Type B pancreatic cell (in vitro differentiated cells): ENCODE data around the gene ADAM22. TPM values are rescaled to one million over a fixed set of nuclear protein-coding genes. Genes with fewer than 3 reads are reported as not detected.
A peak's percentile ranks its signal among the peaks of the same experiment; 100 is the strongest.

Experiments used
- DNase-seq: peaks from one replicate; pipeline ENCODE4 v3.0.0; 2021; ENCODE audit warnings: mixed read lengths; ENCODE audit not compliant: unreplicated experiment; ENCODE audit errors: extremely low spot score
- H3K27ac Mint-ChIP-seq: 2 replicates; pipeline ENCODE4 v1.8.0; 2021; ENCODE audit warnings: mild to moderate bottlenecking, mixed read lengths
- H3K27me3 Mint-ChIP-seq: 2 replicates; pipeline ENCODE4 v1.8.0; 2021; ENCODE audit warnings: mixed read lengths
- H3K36me3 Mint-ChIP-seq: 2 replicates; pipeline ENCODE4 v1.8.0; 2021; ENCODE audit warnings: mixed read lengths
- H3K4me1 Mint-ChIP-seq: one replicate; pipeline ENCODE4 v1.8.0; 2021; ENCODE audit warnings: mixed read lengths; ENCODE audit not compliant: unreplicated experiment
- H3K4me3 Mint-ChIP-seq: 2 replicates; pipeline ENCODE4 v1.8.0; 2021; ENCODE audit warnings: mild to moderate bottlenecking, mixed read lengths
- H3K9me3 Mint-ChIP-seq: 2 replicates; pipeline ENCODE4 v1.8.0; 2021; ENCODE audit warnings: mixed read lengths
- total RNA-seq: library from RNA; stranded (reverse); gene quantifications from 2 replicates; pipeline ENCODE4 v1.2.1, GENCODE V29; 2021; ENCODE audit warnings: low replicate concordance
- TF ChIP-seq, protein P1 (sequence below): fragments of 200-600 bp; sonication (generic); conservative IDR thresholded peaks from 2 replicates; pipeline ENCODE4 v1.5.0; 2021; ENCODE audit warnings: antibody characterized with exemption, mild to moderate bottlenecking

ADAM22 gene
- total RNA-seq, 1 donor from 2014 or later: 8.1 TPM

DNA sequence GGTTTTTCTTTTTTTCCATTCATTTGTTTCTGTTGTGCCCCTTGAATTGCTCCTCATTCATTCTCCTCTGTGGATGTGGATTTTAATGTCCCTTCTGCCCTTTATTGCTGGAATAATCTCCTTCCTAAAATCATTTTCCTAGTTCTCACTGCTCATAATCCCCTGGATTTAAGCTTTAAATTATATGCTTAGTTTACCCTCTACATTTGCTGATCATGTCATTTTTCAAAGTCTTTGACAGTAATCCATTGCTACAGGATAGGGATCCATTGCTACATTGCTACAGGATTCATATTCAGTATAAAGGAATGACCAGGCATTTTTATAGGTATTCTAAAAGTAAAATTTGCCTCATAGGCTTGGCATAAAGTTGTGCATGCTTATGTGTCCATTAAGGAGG, 14.3 kb downstream of the ADAM22 start:
- H3K9me3 Mint-ChIP-seq: no peaks in the 10 kb centered on the region
- no peaks in the 10 kb centered on the region for H3K4me1 Mint-ChIP-seq
- H3K27me3 Mint-ChIP-seq: no peaks in the 10 kb centered on the region
- DNase-seq: no peak
- H3K27ac Mint-ChIP-seq: no peak overlapping the region
- TF ChIP-seq, protein P1, sequence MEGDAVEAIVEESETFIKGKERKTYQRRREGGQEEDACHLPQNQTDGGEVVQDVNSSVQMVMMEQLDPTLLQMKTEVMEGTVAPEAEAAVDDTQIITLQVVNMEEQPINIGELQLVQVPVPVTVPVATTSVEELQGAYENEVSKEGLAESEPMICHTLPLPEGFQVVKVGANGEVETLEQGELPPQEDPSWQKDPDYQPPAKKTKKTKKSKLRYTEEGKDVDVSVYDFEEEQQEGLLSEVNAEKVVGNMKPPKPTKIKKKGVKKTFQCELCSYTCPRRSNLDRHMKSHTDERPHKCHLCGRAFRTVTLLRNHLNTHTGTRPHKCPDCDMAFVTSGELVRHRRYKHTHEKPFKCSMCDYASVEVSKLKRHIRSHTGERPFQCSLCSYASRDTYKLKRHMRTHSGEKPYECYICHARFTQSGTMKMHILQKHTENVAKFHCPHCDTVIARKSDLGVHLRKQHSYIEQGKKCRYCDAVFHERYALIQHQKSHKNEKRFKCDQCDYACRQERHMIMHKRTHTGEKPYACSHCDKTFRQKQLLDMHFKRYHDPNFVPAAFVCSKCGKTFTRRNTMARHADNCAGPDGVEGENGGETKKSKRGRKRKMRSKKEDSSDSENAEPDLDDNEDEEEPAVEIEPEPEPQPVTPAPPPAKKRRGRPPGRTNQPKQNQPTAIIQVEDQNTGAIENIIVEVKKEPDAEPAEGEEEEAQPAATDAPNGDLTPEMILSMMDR: no peak
- no peak overlapping the region for H3K4me3 Mint-ChIP-seq
- no peaks in the 10 kb centered on the region for H3K36me3 Mint-ChIP-seq

DNA sequence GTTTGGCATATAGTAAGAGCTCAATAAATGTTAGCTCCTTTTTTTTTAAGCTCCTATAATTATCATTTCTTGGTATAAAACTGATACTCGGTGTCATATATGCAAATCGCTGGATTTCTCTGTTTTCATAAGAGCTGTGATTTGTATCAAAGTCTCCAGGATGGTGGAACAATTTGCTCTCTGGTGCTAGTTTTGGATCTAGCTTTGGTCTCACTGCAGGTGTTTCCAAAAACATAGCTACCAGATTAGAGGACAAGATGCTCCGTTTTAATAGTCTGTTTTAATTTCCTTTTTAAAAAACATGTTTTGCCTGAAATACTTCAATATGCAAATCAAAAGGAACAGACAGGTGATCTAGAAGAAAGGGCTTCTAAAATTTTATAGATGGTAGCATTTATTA, 25.3 kb downstream of the ADAM22 start:
- TF ChIP-seq, protein P1: no peak
- Mint-ChIP-seq H3K4me1 (no peaks in the 10 kb centered on the region), H3K27ac (no peak overlapping the region), H3K27me3 (no peaks in the 10 kb centered on the region), H3K36me3 (no peaks in the 10 kb centered on the region), H3K9me3 (no peaks in the 10 kb centered on the region), H3K4me3 (no peak overlapping the region)
- no peak for DNase-seq

DNA sequence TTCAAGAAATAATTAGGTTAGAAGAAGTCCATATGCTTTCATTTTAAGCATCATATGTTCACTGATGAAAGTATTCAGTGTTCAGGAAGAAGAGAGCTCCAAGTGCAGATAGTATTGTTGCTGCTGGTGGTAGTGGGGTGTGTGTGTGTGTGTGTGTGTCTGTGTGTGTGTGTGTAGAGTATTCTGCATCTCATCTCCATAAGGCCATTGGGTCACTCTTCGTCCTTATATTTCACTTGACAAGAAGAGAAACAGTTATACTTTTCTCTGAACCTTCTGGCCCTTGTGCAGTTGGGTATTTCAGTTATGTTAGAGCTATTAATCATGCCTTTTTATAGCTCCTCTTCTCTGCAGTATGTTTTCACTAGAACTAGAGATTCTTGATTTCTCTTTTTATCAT, 26.2 kb downstream of the ADAM22 start:
- H3K27ac Mint-ChIP-seq: no peak overlapping the region
- H3K9me3 Mint-ChIP-seq: no peaks in the 10 kb centered on the region
- TF ChIP-seq, protein P1: no peak
- no peak for DNase-seq
- H3K4me1 Mint-ChIP-seq: no peaks in the 10 kb centered on the region
- H3K36me3 Mint-ChIP-seq: no peaks in the 10 kb centered on the region
- no peaks in the 10 kb centered on the region for H3K27me3 Mint-ChIP-seq
- no peak overlapping the region for H3K4me3 Mint-ChIP-seq

DNA sequence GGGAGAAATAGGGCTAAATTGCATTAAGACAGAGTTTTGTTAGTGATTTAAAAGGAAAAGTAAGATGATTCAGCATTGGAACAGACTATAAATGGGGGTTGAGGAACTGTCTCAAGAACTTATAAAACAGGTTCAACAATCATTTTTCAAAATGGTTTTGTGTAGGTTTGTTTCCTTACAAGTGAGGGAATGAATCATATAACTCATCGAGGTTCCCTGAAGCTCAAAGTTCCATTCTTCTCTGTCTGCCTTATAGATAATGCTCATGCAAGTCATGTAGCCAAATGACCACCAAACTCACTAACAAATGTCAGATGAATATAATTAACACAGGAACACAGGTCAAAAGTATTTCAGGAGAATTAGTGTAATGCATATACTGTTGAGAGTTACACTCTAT, 27.7 kb downstream of the ADAM22 start:
- H3K4me3 Mint-ChIP-seq: no peak overlapping the region
- no peaks in the 10 kb centered on the region for H3K4me1 Mint-ChIP-seq
- TF ChIP-seq, protein P1: no peak
- no peak for DNase-seq
- no peaks in the 10 kb centered on the region for H3K27me3 Mint-ChIP-seq
- H3K36me3 Mint-ChIP-seq: no peaks in the 10 kb centered on the region
- no peaks in the 10 kb centered on the region for H3K9me3 Mint-ChIP-seq
- H3K27ac Mint-ChIP-seq: peak overlapping the region; percentile 6

DNA sequence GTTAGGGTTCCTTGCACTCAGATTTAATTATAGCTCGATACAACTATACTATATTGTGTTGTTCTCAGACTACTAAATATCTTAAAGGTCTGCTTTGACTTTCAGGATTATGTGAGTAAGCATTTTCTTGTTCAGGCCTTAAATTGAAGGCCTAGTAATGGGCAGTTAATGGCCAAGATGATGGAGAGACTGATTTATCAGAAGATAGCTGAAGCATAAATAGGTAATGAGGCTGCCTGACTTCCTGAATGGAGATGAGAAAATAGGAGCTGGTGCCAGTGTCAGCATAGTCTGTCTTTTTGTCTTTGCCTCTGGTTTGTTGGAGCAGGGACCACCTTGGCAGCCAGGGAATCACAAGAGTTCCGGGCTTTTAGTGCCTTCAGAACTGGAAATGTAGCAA, 32.2 kb downstream of the ADAM22 start:
- Mint-ChIP-seq H3K4me1 (no peaks in the 10 kb centered on the region), H3K9me3 (no peaks in the 10 kb centered on the region), H3K36me3 (no peaks in the 10 kb centered on the region), H3K27ac (no peak overlapping the region), H3K4me3 (no peak overlapping the region), H3K27me3 (no peaks in the 10 kb centered on the region)
- DNase-seq: no peak
- TF ChIP-seq, protein P1: no peak

DNA sequence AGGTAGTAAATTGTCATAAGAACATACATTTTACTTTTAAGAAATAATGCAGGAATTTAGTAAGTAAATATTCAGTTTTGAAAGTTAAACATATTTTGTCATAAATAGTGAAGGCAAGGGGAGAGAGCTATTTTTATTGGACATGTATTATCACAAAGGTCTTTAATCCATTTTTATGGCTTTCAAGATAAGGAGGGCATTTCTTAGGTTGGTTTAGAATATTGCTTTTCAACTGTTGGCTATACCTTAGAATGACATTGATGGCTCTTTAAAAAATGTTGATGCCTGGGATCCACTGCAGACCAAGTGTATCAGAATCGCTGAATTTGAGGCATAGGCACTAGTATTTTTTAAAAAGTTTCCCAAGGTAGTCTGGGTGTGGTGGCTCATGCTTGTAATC, 34.0 kb downstream of the ADAM22 start:
- DNase-seq: no peak
- Mint-ChIP-seq H3K9me3 (no peaks in the 10 kb centered on the region), H3K27me3 (no peaks in the 10 kb centered on the region), H3K36me3 (peaks cover 3% of the 10 kb centered on the region), H3K4me1 (no peaks in the 10 kb centered on the region), H3K27ac (no peak overlapping the region), H3K4me3 (no peak overlapping the region)
- TF ChIP-seq, protein P1: no peak
